Measurements from ENCODE around the gene EYA2.
"Not testable (repeated sequence)": the region's sequence is repeated elsewhere in the genome, so short reads cannot be mapped to it uniquely, and the experiment has no call there.

The EYA2 gene

GRCh38 chr20:46879386-46879785 lies 15.3 kb upstream of the EYA2 start:
- no peaks in the 10 kb centered on the region for H3K4me1 ChIP-seq
- DNase-seq (ENCODE audit: low spot score in 2 of 2): no peak
- no peaks in the 10 kb centered on the region for H3K36me3 ChIP-seq (replicated peaks)
- no peaks in the 10 kb centered on the region for H3K9me3 ChIP-seq
- in situ Hi-C loops (cut with MboI; ENCODE audit: low sequenced_read_pairs): no loop called here
- no peaks in the 10 kb centered on the region for H3K27me3 ChIP-seq (ENCODE audit: low read depth)
- no peak overlapping the region for H3K4me3 ChIP-seq

- H3K4me1 ChIP-seq; in situ Hi-C loops (cut with MboI; ENCODE audit: low sequenced_read_pairs); H3K36me3 ChIP-seq (replicated peaks); DNase-seq (ENCODE audit: low spot score in 2 of 2); H3K27me3 ChIP-seq (ENCODE audit: low read depth); H3K9me3 ChIP-seq; H3K4me3 ChIP-seq: not testable (repeated sequence)
Measured at GRCh38 chr20:46879963-46880362, 14.7 kb upstream of the EYA2 start.

GRCh38 chr20:46883892-46884291 lies 10.8 kb upstream of the EYA2 start:
- no peaks in the 10 kb centered on the region for H3K4me1 ChIP-seq
- no peaks in the 10 kb centered on the region for H3K36me3 ChIP-seq (replicated peaks)
- H3K4me3 ChIP-seq: no peak overlapping the region
- DNase-seq (ENCODE audit: low spot score in 2 of 2): no peak
- H3K27me3 ChIP-seq (ENCODE audit: low read depth): no peaks in the 10 kb centered on the region
- in situ Hi-C loops (cut with MboI; ENCODE audit: low sequenced_read_pairs): no loop called here
- no peaks in the 10 kb centered on the region for H3K9me3 ChIP-seq

- Histone ChIP-seq H3K9me3 (no peaks in the 10 kb centered on the region), H3K36me3 (replicated peaks) (no peaks in the 10 kb centered on the region), H3K27me3 (ENCODE audit: low read depth) (peaks cover 12% of the 10 kb centered on the region), H3K4me1 (no peaks in the 10 kb centered on the region), H3K4me3 (no peak overlapping the region)
- no peak for DNase-seq (ENCODE audit: low spot score in 2 of 2)
- in situ Hi-C loops (cut with MboI; ENCODE audit: low sequenced_read_pairs): no loop called here
Measured at GRCh38 chr20:46890682-46891081, 4.0 kb upstream of the EYA2 start.

- Histone ChIP-seq H3K9me3 (no peaks in the 10 kb centered on the region), H3K4me1 (no peaks in the 10 kb centered on the region), H3K36me3 (replicated peaks) (no peaks in the 10 kb centered on the region), H3K27me3 (ENCODE audit: low read depth) (peaks cover 34% of the 10 kb centered on the region), H3K4me3 (no peak overlapping the region)
- no peak for DNase-seq (ENCODE audit: low spot score in 2 of 2)
- in situ Hi-C loops (cut with MboI; ENCODE audit: low sequenced_read_pairs): no loop called here
Measured at GRCh38 chr20:46893051-46893450, 1.6 kb upstream of the EYA2 start.

GRCh38 chr20:46893877-46894578 lies 615 bp upstream of the EYA2 start:
- peaks cover 39% of the 10 kb centered on the region for H3K27me3 ChIP-seq (ENCODE audit: low read depth)
- no peak overlapping the region for H3K4me3 ChIP-seq
- in situ Hi-C loops (cut with MboI; ENCODE audit: low sequenced_read_pairs): no loop called here
- H3K36me3 ChIP-seq (replicated peaks): no peaks in the 10 kb centered on the region
- DNase-seq (ENCODE audit: low spot score in 2 of 2): no peak
- no peaks in the 10 kb centered on the region for H3K9me3 ChIP-seq
- no peaks in the 10 kb centered on the region for H3K4me1 ChIP-seq

GRCh38 chr20:46894971-46895905 lies 595 bp downstream of the EYA2 start:
- no peak for DNase-seq (ENCODE audit: low spot score in 2 of 2)
- Histone ChIP-seq H3K27me3 (ENCODE audit: low read depth) (peaks cover 47% of the 10 kb centered on the region), H3K4me1 (no peaks in the 10 kb centered on the region), H3K36me3 (replicated peaks) (no peaks in the 10 kb centered on the region), H3K4me3 (no peak overlapping the region), H3K9me3 (no peaks in the 10 kb centered on the region)
- in situ Hi-C loops (cut with MboI; ENCODE audit: low sequenced_read_pairs): no loop called here

GRCh38 chr20:46895906-46896242 lies 1.2 kb downstream of the EYA2 start:
- H3K27me3 ChIP-seq (ENCODE audit: low read depth): peaks cover 53% of the 10 kb centered on the region
- no peaks in the 10 kb centered on the region for H3K4me1 ChIP-seq
- H3K36me3 ChIP-seq (replicated peaks): no peaks in the 10 kb centered on the region
- H3K9me3 ChIP-seq: no peaks in the 10 kb centered on the region
- H3K4me3 ChIP-seq: no peak overlapping the region
- in situ Hi-C loops (cut with MboI; ENCODE audit: low sequenced_read_pairs): no loop called here
- DNase-seq (ENCODE audit: low spot score in 2 of 2): no peak

GRCh38 chr20:46897328-46897880 lies 2.8 kb downstream of the EYA2 start:
- Histone ChIP-seq H3K4me3 (no peak overlapping the region), H3K4me1 (no peaks in the 10 kb centered on the region), H3K27me3 (ENCODE audit: low read depth) (peaks cover 53% of the 10 kb centered on the region), H3K36me3 (replicated peaks) (no peaks in the 10 kb centered on the region), H3K9me3 (no peaks in the 10 kb centered on the region)
- DNase-seq (ENCODE audit: low spot score in 2 of 2): no peak
- in situ Hi-C loops (cut with MboI; ENCODE audit: low sequenced_read_pairs): no loop called here

- no peaks in the 10 kb centered on the region for H3K4me1 ChIP-seq
Measured at GRCh38 chr20:46898423-46898822, 3.8 kb downstream of the EYA2 start.

GRCh38 chr20:46899621-46900020 lies 5.0 kb downstream of the EYA2 start:
- H3K36me3 ChIP-seq (replicated peaks): no peaks in the 10 kb centered on the region

More at GRCh38 chr20:46898423-46898822, 3.8 kb downstream of the EYA2 start:
- no peak for DNase-seq (ENCODE audit: low spot score in 2 of 2)
- Histone ChIP-seq H3K27me3 (ENCODE audit: low read depth) (peaks cover 53% of the 10 kb centered on the region), H3K36me3 (replicated peaks) (no peaks in the 10 kb centered on the region), H3K4me3 (no peak overlapping the region), H3K9me3 (no peaks in the 10 kb centered on the region)
- in situ Hi-C loops (cut with MboI; ENCODE audit: low sequenced_read_pairs): no loop called here

GRCh38 chr20:46900086-46900485 lies 5.4 kb downstream of the EYA2 start:
- no peaks in the 10 kb centered on the region for H3K4me1 ChIP-seq
- in situ Hi-C loops (cut with MboI; ENCODE audit: low sequenced_read_pairs): no loop called here
- no peak for DNase-seq (ENCODE audit: low spot score in 2 of 2)
- no peak overlapping the region for H3K4me3 ChIP-seq
- no peaks in the 10 kb centered on the region for H3K9me3 ChIP-seq
- no peaks in the 10 kb centered on the region for H3K36me3 ChIP-seq (replicated peaks)
- H3K27me3 ChIP-seq (ENCODE audit: low read depth): peaks cover 46% of the 10 kb centered on the region

More at GRCh38 chr20:46899621-46900020, 5.0 kb downstream of the EYA2 start:
- H3K4me3 ChIP-seq: no peak overlapping the region
- H3K4me1 ChIP-seq: no peaks in the 10 kb centered on the region
- peaks cover 48% of the 10 kb centered on the region for H3K27me3 ChIP-seq (ENCODE audit: low read depth)
- H3K9me3 ChIP-seq: no peaks in the 10 kb centered on the region
- DNase-seq (ENCODE audit: low spot score in 2 of 2): no peak
- in situ Hi-C loops (cut with MboI; ENCODE audit: low sequenced_read_pairs): no loop called here

- H3K4me1 ChIP-seq: no peaks in the 10 kb centered on the region
- no peak for DNase-seq (ENCODE audit: low spot score in 2 of 2)
- H3K27me3 ChIP-seq (ENCODE audit: low read depth): peaks cover 39% of the 10 kb centered on the region
- H3K36me3 ChIP-seq (replicated peaks): no peaks in the 10 kb centered on the region
- no peak overlapping the region for H3K4me3 ChIP-seq
- no peaks in the 10 kb centered on the region for H3K9me3 ChIP-seq
- in situ Hi-C loops (cut with MboI; ENCODE audit: low sequenced_read_pairs): no loop called here
Measured at GRCh38 chr20:46900826-46901225, 6.2 kb downstream of the EYA2 start.

GRCh38 chr20:46901638-46902037 lies 7.0 kb downstream of the EYA2 start:
- Histone ChIP-seq H3K4me1 (no peaks in the 10 kb centered on the region), H3K4me3 (no peak overlapping the region), H3K36me3 (replicated peaks) (no peaks in the 10 kb centered on the region), H3K9me3 (no peaks in the 10 kb centered on the region), H3K27me3 (ENCODE audit: low read depth) (peaks cover 31% of the 10 kb centered on the region)
- DNase-seq (ENCODE audit: low spot score in 2 of 2): no peak
- in situ Hi-C loops (cut with MboI; ENCODE audit: low sequenced_read_pairs): no loop called here
